Caco-2 (cell line): ENCODE results near the gene ACTN1. TPM values are rescaled to one million over a fixed set of nuclear protein-coding genes. Genes with fewer than 3 reads are reported as not detected.

Experiments
- BruUV-seq: library from RNA; stranded (reverse); fragments of 400-500 nt; replicated peaks from 2 replicates; lab custom pipeline; 2021; lab: Mats Ljungman, UMichigan
- CTCF ChIA-PET: fragments of 300-600 bp; sonication (Branson Sonifier 250); formaldehyde crosslinking; loops from one replicate; lab custom pipeline; 2022; ENCODE audit warnings: antibody characterized with exemption; lab: Charles Lee
- POLR2A ChIA-PET: fragments of 300-600 bp; sonication (Branson Sonifier 250); formaldehyde crosslinking; loops from one replicate; lab custom pipeline; 2022; ENCODE audit warnings: antibody characterized with exemption; lab: Charles Lee
- DNase-seq, 2 experiments: peaks; one replicate each; pipeline versions ENCODE4 v3.0.0 to v3.0.0-alpha.2; 2020 to 2022
- H3K27me3 ChIP-seq: replicated peaks from 2 replicates; pipeline ENCODE4 v1.6.0; 2011; ENCODE audit warnings: low read length; ENCODE audit not compliant: control insufficient read depth, insufficient read depth
- H3K36me3 ChIP-seq: 2 replicates; pipeline ENCODE4 v1.5.1; 2011; ENCODE audit warnings: low read length; ENCODE audit not compliant: control insufficient read depth, insufficient read depth
- H3K4me1 ChIP-seq: fragments of 250-450 bp; sonication (Bioruptor Pico); 2 replicates; pipeline ENCODE4 v1.5.1; 2020; ENCODE audit warnings: mild to moderate bottlenecking
- H3K4me3 ChIP-seq: 2 replicates; pipeline ENCODE4 v1.5.1; 2011; ENCODE audit warnings: low read depth, mild to moderate bottlenecking, control low read depth, low read length
- H3K9me3 ChIP-seq: fragments of 250-450 bp; sonication (Bioruptor Pico); 2 replicates; pipeline ENCODE4 v1.5.1; 2020; ENCODE audit warnings: mild to moderate bottlenecking, moderate library complexity
- H3K27ac Mint-ChIP-seq: one replicate; pipeline ENCODE4 v1.8.0; 2022; ENCODE audit warnings: mixed read lengths; ENCODE audit not compliant: unreplicated experiment
- H3K27me3 Mint-ChIP-seq: one replicate; pipeline ENCODE4 v1.8.0; 2022; ENCODE audit warnings: mixed read lengths; ENCODE audit not compliant: insufficient read depth, unreplicated experiment
- H3K36me3 Mint-ChIP-seq: one replicate; pipeline ENCODE4 v1.8.0; 2022; ENCODE audit warnings: mild to moderate bottlenecking, mixed read lengths; ENCODE audit not compliant: insufficient read depth, unreplicated experiment
- H3K4me1 Mint-ChIP-seq: one replicate; pipeline ENCODE4 v1.8.0; 2022; ENCODE audit warnings: low read depth, mixed read lengths; ENCODE audit not compliant: unreplicated experiment
- H3K4me3 Mint-ChIP-seq: one replicate; pipeline ENCODE4 v1.8.0; 2022; ENCODE audit warnings: mild to moderate bottlenecking, moderate library complexity, mixed read lengths; ENCODE audit not compliant: unreplicated experiment
- H3K9me3 Mint-ChIP-seq: one replicate; pipeline ENCODE4 v1.8.0; 2022; ENCODE audit warnings: mixed read lengths; ENCODE audit not compliant: unreplicated experiment
- intact Hi-C: fragments of 100-400 bp; cut with micrococcal nuclease; formaldehyde crosslinking; loops from one replicate; pipeline ENCODE4 v1.10.0; 2022; ENCODE audit not compliant: unreplicated experiment
- total RNA-seq: library from RNA; stranded (reverse); gene quantifications from 2 replicates; pipeline ENCODE4 v1.2.3, GENCODE V29; 2022
- TF ChIP-seq, protein P1 (sequence below), 2 experiments: fragments of 200-600 bp in 1 of 2; IDR thresholded peaks; 1 replicate in 1 of 2; 2 replicates in 1 of 2; pipeline versions ENCODE4 v1.5.1 to v1.8.0; 2011 to 2022; ENCODE audit warnings: antibody characterized with exemption in 1 of 2, control low read depth in 1 of 2, inconsistent platforms in 1 of 2, low read depth in 1 of 2, low read length in 1 of 2, mild to moderate bottlenecking in 1 of 2, moderate library complexity in 1 of 2; ENCODE audit not compliant: insufficient read depth in 1 of 2, severe bottlenecking in 1 of 2, unreplicated experiment in 1 of 2

Gene ACTN1
- total RNA-seq, 1 experiment from 2014 or later = 170 TPM

DNA sequence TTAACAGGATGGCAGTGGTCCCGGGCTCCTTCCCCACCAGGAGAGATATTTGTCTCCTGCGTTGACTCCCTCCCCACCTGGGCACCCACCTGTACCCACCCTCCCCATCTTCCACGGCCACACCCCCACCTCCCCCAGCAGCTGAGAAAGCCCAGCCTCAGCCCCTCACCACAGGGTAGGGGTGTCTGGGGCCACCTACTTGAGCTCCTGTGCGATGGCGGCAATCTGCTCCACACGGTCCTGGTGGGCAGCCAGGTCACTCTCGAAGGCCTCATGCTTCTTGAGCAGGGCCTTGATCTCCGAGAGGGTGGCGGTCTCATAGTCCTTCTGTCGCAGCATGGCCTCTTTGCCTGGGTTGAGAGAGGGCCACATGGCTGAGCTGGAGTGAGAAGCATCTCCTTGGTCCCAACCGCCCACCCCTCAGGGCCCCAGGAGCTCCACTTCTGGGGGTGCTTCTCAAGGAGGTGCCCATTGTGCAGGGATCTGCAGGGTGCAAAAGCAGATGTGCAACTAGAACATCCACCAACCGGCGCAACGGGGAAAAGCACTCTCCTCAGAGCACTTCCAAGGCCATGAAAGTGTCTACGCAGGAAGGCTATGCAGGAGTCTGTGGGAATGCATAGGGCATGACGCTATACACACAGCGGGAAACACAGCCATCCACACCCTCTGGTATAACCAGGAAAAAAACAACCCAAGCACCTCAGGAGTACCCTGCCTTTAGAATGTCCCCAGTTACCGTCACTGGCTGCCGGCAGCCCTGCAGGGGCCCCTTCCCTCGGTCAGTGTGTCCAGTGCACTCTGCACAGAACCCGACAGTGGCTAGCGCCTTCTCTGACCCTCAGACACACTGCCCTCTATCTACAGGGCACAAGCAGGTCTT is 93.6 kb downstream of the ACTN1 start:
- TF ChIP-seq, protein P1, sequence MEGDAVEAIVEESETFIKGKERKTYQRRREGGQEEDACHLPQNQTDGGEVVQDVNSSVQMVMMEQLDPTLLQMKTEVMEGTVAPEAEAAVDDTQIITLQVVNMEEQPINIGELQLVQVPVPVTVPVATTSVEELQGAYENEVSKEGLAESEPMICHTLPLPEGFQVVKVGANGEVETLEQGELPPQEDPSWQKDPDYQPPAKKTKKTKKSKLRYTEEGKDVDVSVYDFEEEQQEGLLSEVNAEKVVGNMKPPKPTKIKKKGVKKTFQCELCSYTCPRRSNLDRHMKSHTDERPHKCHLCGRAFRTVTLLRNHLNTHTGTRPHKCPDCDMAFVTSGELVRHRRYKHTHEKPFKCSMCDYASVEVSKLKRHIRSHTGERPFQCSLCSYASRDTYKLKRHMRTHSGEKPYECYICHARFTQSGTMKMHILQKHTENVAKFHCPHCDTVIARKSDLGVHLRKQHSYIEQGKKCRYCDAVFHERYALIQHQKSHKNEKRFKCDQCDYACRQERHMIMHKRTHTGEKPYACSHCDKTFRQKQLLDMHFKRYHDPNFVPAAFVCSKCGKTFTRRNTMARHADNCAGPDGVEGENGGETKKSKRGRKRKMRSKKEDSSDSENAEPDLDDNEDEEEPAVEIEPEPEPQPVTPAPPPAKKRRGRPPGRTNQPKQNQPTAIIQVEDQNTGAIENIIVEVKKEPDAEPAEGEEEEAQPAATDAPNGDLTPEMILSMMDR (IDR thresholded peaks at IDR 0.05; ENCODE audit: insufficient read depth in 1 of 2, low read depth in 1 of 2, low read length in 1 of 2, severe bottlenecking in 1 of 2, unreplicated experiment in 1 of 2) = no peak
- peaks cover 12% of the 10 kb centered on the region for H3K36me3 ChIP-seq
- no peaks in the 10 kb centered on the region for H3K27me3 ChIP-seq
- H3K9me3 ChIP-seq = no peaks in the 10 kb centered on the region
- no TSS peak for BruUV-seq
- Mint-ChIP-seq H3K4me1 (peaks cover 7% of the 10 kb centered on the region), H3K4me3 (no peak overlapping the region), H3K27me3 (no peaks in the 10 kb centered on the region), H3K27ac (no peak overlapping the region), H3K9me3 (no peaks in the 10 kb centered on the region), H3K36me3 (peaks cover 93% of the 10 kb centered on the region)
- H3K4me3 ChIP-seq = no peak overlapping the region
- no peaks in the 10 kb centered on the region for H3K4me1 ChIP-seq
- DNase-seq = no peak
- intact Hi-C loops = no loop called here
- ChIA-PET CTCF (no interaction called here), POLR2A (no interaction called here)

DNA sequence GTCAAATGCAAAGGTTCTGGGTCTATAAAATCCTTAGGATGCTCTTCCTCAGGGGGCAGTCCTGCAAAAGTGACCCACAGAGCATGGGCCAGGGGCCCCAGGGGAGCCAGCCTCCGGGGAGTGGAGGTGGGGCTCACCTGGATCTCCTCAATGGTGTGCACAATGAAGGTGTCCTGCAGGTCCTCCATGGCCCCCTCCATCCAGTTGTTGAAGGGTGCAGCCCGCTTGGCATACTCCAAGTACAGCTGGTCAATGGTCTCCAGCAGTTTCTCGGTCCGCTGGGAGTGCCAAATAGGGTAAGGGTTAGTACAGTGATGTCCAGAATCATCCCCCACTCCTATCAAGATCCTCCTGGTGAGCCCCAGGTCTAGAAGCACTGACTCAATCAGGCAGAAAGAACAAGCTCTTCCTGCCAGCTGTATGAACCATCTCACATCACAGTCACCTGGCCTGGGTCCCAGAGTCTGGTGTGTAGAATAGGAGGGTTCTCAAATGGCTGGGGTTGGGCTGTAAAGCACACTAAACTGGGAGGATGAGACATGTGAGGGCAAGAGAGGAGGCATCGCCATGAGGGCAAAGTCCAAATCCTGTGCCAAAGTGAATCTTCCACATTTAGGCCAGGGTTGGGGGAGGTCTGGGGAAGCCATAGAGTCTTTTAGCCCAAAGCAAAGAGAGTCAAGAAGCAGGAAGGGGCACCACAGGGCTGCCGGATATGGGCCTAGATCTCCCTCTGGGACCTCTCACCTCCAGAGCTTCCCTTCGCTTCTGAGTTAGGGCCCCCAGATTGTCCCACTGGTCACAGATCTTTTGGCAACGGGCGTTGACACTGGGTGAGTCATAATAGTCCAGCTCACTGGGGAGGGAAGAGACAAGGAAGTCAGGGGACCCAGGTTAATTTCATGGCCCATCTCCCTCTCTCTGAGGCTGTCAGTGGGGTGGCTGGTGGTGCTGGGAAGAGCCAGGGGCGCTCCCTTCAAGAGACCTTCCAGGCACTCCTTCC is 94.8 kb downstream of the ACTN1 start:
- no TSS peak for BruUV-seq
- Histone ChIP-seq H3K27me3 (no peaks in the 10 kb centered on the region), H3K4me1 (no peaks in the 10 kb centered on the region), H3K9me3 (no peaks in the 10 kb centered on the region), H3K36me3 (peaks cover 11% of the 10 kb centered on the region), H3K4me3 (no peak overlapping the region)
- Mint-ChIP-seq H3K27me3 (no peaks in the 10 kb centered on the region), H3K4me1 (peaks cover 7% of the 10 kb centered on the region), H3K36me3 (peaks cover 89% of the 10 kb centered on the region), H3K4me3 (no peak overlapping the region), H3K27ac (no peak overlapping the region), H3K9me3 (no peaks in the 10 kb centered on the region)
- DNase-seq = no peak
- POLR2A ChIA-PET = no interaction called here
- TF ChIP-seq, protein P1 (IDR thresholded peaks at IDR 0.05; ENCODE audit: insufficient read depth in 1 of 2, low read depth in 1 of 2, low read length in 1 of 2, severe bottlenecking in 1 of 2, unreplicated experiment in 1 of 2) = no peak
- CTCF ChIA-PET = no interaction called here
- intact Hi-C loops = no loop called here

DNA sequence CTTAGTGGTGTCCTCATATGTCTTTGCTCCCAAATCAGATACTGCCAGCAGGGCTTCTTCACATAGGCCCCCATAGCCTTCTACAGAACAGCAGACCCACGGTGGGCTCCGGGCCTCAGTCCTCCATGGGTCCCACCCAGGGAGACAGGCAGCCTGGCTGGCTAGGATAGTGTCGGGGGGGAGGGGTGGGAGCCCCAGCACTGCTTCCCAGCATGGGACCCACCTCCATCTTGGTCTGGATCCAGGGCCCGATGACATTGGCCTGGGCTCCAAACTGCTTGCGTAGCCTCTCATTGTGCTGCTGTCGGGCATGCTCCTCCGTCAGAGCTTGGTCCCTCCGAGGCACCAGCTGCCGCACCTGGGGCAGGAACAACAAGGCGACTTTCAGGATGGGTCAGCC is 96.9 kb downstream of the ACTN1 start:
- H3K36me3 ChIP-seq = peaks cover 8% of the 10 kb centered on the region
- POLR2A ChIA-PET = no interaction called here
- Mint-ChIP-seq H3K4me1 (peaks cover 7% of the 10 kb centered on the region), H3K4me3 (no peak overlapping the region), H3K27me3 (no peaks in the 10 kb centered on the region), H3K9me3 (no peaks in the 10 kb centered on the region), H3K36me3 (peaks cover 84% of the 10 kb centered on the region), H3K27ac (no peak overlapping the region)
- no peak for DNase-seq
- no peaks in the 10 kb centered on the region for H3K9me3 ChIP-seq
- H3K4me1 ChIP-seq = no peaks in the 10 kb centered on the region
- H3K27me3 ChIP-seq = no peaks in the 10 kb centered on the region
- TF ChIP-seq, protein P1 (IDR thresholded peaks at IDR 0.05; ENCODE audit: insufficient read depth in 1 of 2, low read depth in 1 of 2, low read length in 1 of 2, severe bottlenecking in 1 of 2, unreplicated experiment in 1 of 2) = no peak
- intact Hi-C loops = no loop called here
- CTCF ChIA-PET = interaction anchor here (0.6 kb wide), 1 partner anchor 217 kb away, joined by 3 read pairs; no protein-coding TSS in a partner anchor
- no peak overlapping the region for H3K4me3 ChIP-seq
- BruUV-seq = no TSS peak
